K562 (cell line): ENCODE measurements around the gene C3. TPM values are rescaled to one million over a fixed set of nuclear protein-coding genes. Genes with fewer than 3 reads are reported as not detected.

Source experiments
- ARID3A ChIP-seq: IDR thresholded peaks from 2 replicates; pipeline ENCODE4 v1.6.1; 2012; ENCODE audit warnings: low read depth, low read length, improper control_type of control experiment, borderline replicate concordance
- ARID3B ChIP-seq: fragments of 250-450 bp; sonication (Bioruptor Pico); IDR thresholded peaks from 2 replicates; pipeline ENCODE4 v1.4.0; 2020; ENCODE audit warnings: borderline replicate concordance
- CBX8 ChIP-seq: fragments of 200-600 bp; sonication (generic); IDR thresholded peaks from 2 replicates; pipeline ENCODE4 v1.6.1; 2012; ENCODE audit warnings: borderline replicate concordance, mixed run types, low read depth, mild to moderate bottlenecking, moderate library complexity, mixed read lengths, low read length, control low read depth, inconsistent platforms; ENCODE audit not compliant: poor library complexity, severe bottlenecking; ENCODE audit errors: extremely low read depth
- COPS2 ChIP-seq: fragments of 450-650 bp; conservative IDR thresholded peaks from 2 replicates; pipeline ENCODE4 v1.6.1; 2016; ENCODE audit warnings: mild to moderate bottlenecking, moderate library complexity
- DLX4 ChIP-seq: fragments of 250-450 bp; sonication (Bioruptor Pico); IDR thresholded peaks from 2 replicates; pipeline ENCODE4 v1.6.1; 2021; ENCODE audit warnings: mild to moderate bottlenecking
- EHMT2 ChIP-seq: fragments of 450-650 bp; IDR thresholded peaks from 2 replicates; pipeline ENCODE4 v1.6.1; 2018; ENCODE audit warnings: antibody characterized with exemption
- ETV5 ChIP-seq: sonication (generic); formaldehyde crosslinking; IDR thresholded peaks from 2 replicates; pipeline ENCODE4 v1.4.0; 2020; ENCODE audit warnings: low read depth, mild to moderate bottlenecking, missing genetic modification reagents
- FOXA3 ChIP-seq, 2 experiments: fragments of 450-650 bp in 1 of 2; sonication (generic) in 1 of 2; formaldehyde crosslinking; IDR thresholded peaks in 1 of 2; conservative IDR thresholded peaks in 1 of 2; 2 replicates each; pipeline versions ENCODE4 v1.4.0 to v1.8.0; 2020 to 2022; ENCODE audit warnings: mild to moderate bottlenecking in 2 of 2, missing genetic modification reagents in 1 of 2
- FOXK2 ChIP-seq, 2 experiments: fragments of 450-650 bp; IDR thresholded peaks in 1 of 2; conservative IDR thresholded peaks in 1 of 2; 2 replicates each; pipeline ENCODE4 v1.6.1; 2016; ENCODE audit warnings: low read depth in 2 of 2, mild to moderate bottlenecking in 1 of 2
- HDAC1 ChIP-seq, 2 experiments: fragments of 450-650 bp; IDR thresholded peaks; 2 replicates each; pipeline ENCODE4 v1.6.1; 2016 to 2017; ENCODE audit warnings: inconsistent platforms in 1 of 2, mild to moderate bottlenecking in 1 of 2, moderate library complexity in 1 of 2
- HDAC2 ChIP-seq: fragments of 450-650 bp; IDR thresholded peaks from 2 replicates; pipeline ENCODE4 v1.6.1; 2016; ENCODE audit warnings: mild to moderate bottlenecking
- KAT7 ChIP-seq: sonication (generic); formaldehyde crosslinking; IDR thresholded peaks from 2 replicates; pipeline ENCODE4 v1.8.0; 2022; ENCODE audit warnings: missing genetic modification reagents, mild to moderate bottlenecking, borderline replicate concordance
- MTA2 ChIP-seq: fragments of 450-650 bp; IDR thresholded peaks from 2 replicates; pipeline ENCODE4 v1.6.1; 2016; ENCODE audit warnings: low read depth
- NCOR1 ChIP-seq: fragments of 450-650 bp; IDR thresholded peaks from 2 replicates; pipeline ENCODE4 v1.6.1; 2016; ENCODE audit warnings: mild to moderate bottlenecking, moderate library complexity
- NR4A1 ChIP-seq, 2 experiments: fragments of 250-450 bp in 1 of 2; fragments of 450-650 bp in 1 of 2; sonication (Bioruptor Pico) in 1 of 2; IDR thresholded peaks; 2 replicates each; pipeline versions ENCODE4 v1.4.0 to v1.6.1; 2016 to 2020; ENCODE audit warnings: mild to moderate bottlenecking in 2 of 2, missing compliant biosample characterization in 1 of 2, missing genetic modification characterization in 1 of 2, moderate library complexity in 1 of 2
- PHB2 ChIP-seq: fragments of 450-650 bp; IDR thresholded peaks from 2 replicates; pipeline ENCODE4 v1.6.1; 2017; ENCODE audit warnings: low read depth
- SPI1 ChIP-seq: IDR thresholded peaks from 2 replicates; pipeline ENCODE4 v1.6.1; 2011; ENCODE audit warnings: low read depth, low read length, control low read depth, borderline replicate concordance
- TCF7L2 ChIP-seq: fragments of 150-350 bp; IDR thresholded peaks from 2 replicates; pipeline ENCODE4 v1.6.1; 2016; ENCODE audit warnings: low read depth, mild to moderate bottlenecking, low read length, moderate library complexity
- ZKSCAN1 ChIP-seq: fragments of 150-350 bp; IDR thresholded peaks from 2 replicates; pipeline ENCODE4 v1.6.1; 2016; ENCODE audit warnings: low read depth, low read length
- ZKSCAN8 ChIP-seq: fragments of 200-800 bp; sonication (Bioruptor generic); IDR thresholded peaks from 2 replicates; pipeline ENCODE4 v1.6.1; 2016; ENCODE audit warnings: missing genetic modification characterization, missing compliant biosample characterization
- ZNF3 ChIP-seq: fragments of 250-450 bp; sonication (Bioruptor Pico); IDR thresholded peaks from 2 replicates; pipeline ENCODE4 v1.5.0; 2021; ENCODE audit warnings: mild to moderate bottlenecking, moderate library complexity
- ZNF449 ChIP-seq: fragments of 250-450 bp; sonication (Bioruptor Pico); IDR thresholded peaks from 2 replicates; pipeline ENCODE4 v1.8.0; 2022; ENCODE audit warnings: moderate library complexity, mild to moderate bottlenecking, inconsistent platforms
- polyA plus RNA-seq, 8 experiments: library from polyadenylated mRNA; depleted of rRNA in 4 of 8; stranded (reverse) in 5 of 8; unstranded in 3 of 8; fragments of >200 nt; fragmentation: Nextera tagmentation in 2 of 8; fragmentation: Illumina TruSeq in 1 of 8; extraction: Ambion mirVana in 2 of 8; extraction: Trizol in 1 of 8; gene quantifications; 2 replicates each; pipeline versions ENCODE4 v1.2.1 to v1.2.3, GENCODE V29; 2011 to 2014; ENCODE audit warnings: inconsistent platforms in 1 of 8, missing spikeins in 1 of 8
- total RNA-seq, 7 experiments: library from RNA; depleted of rRNA in 6 of 7; stranded (reverse); fragments of >200 nt in 6 of 7; fragmentation: Illumina TruSeq in 2 of 7; extraction: Trizol in 2 of 7; gene quantifications; 2 replicates each; pipeline versions ENCODE4 v1.2.1 to v1.2.3, GENCODE V29; 2011 to 2021; ENCODE audit warnings: low replicate concordance in 1 of 7

Gene C3
- total and polyA plus RNA-seq, 9 of the 15 experiments (the other 6 are each of a cell fraction or from before 2014, with no cell fraction given), result 0.59 to 10.6 (median 2.2) TPM

GRCh38 chr19:6682607-6683128 is 37.8 kb downstream of the C3 start (continued):
- TF ChIP-seq ZNF449 (CRISPR knock-in tag) (no peak), ZKSCAN8 (CRISPR knock-in tag) (no peak), KAT7 (no peak), CBX8 (no peak), NR4A1 (CRISPR knock-in tag; IDR thresholded peaks at IDR 0.05) (no peak), NR4A1 (tag; IDR thresholded peaks at IDR 0.05) (0 out of 2 replicates have a peak, but pooled peaks have one; percentile 64), SPI1 (peak; percentile 71; the same call in 1 of the 2 replicates), HDAC2 (peak; percentile 56; the same call in 1 of the 2 replicates), EHMT2 (0 out of 2 replicates have a peak, but pooled peaks have one; percentile 53), ZNF3 (CRISPR knock-in tag) (no peak), ETV5 (no peak), MTA2 (peak; percentile 92), NCOR1 (peak; percentile 96), ARID3A (peak; percentile 79; the same call in 1 of the 2 replicates), DLX4 (CRISPR knock-in tag) (no peak), COPS2 (no peak), HDAC1 (IDR thresholded peaks at IDR 0.05) (peak in 1 of 2 experiments; percentile 76; a peak in 2 of 4 replicates), ZKSCAN1 (no peak), TCF7L2 (0 out of 2 replicates have a peak, but pooled peaks have one; percentile 45), FOXA3 (CRISPR knock-in tag; conservative IDR thresholded peaks at IDR 0.05 in 1 of 2, IDR thresholded peaks at IDR 0.05 in 1 of 2) (0 out of 4 replicates have a peak, but pooled peaks have one; percentile 43 to 53), ARID3B (CRISPR knock-in tag) (no peak), PHB2 (peak; percentile 83), FOXK2 (conservative IDR thresholded peaks at IDR 0.05 in 1 of 2, IDR thresholded peaks at IDR 0.05 in 1 of 2; ENCODE audit: low read depth in 2 of 2) (peak; percentile 49 to 52; a peak in 2 of 4 replicates)
